Measurements from ENCODE around the gene ISL2.

GRCh38 chr15:76340803-76341365, 4.3 kb downstream of the ISL2 start:
- no peak for TF ChIP-seq CTCF (IDR thresholded peaks at IDR 0.05)
- TF ChIP-seq POLR2A (IDR thresholded peaks at IDR 0.05) = no peak

Data from Peyer's patch (tissue), 4 donors.